DND-41 (cell line): ENCODE results near the gene LMX1B.

ENCODE experiments used
- ATAC-seq: fragments of 200-7000 bp; cut with Tn5 transposase; 3 replicates; pipeline ENCODE4 v1.9.1; 2021; ENCODE audit warnings: low read depth; ENCODE audit not compliant: insufficient read depth
- DNase-seq: peaks from one replicate; pipeline ENCODE4 v3.0.0-alpha.2; 2020
- H2AFZ ChIP-seq: 2 replicates; pipeline ENCODE4 v1.6.0; 2012; ENCODE audit warnings: low read depth, low read length
- H3K27ac ChIP-seq: 2 replicates; pipeline ENCODE4 v1.5.1; 2012; ENCODE audit warnings: low read length, inconsistent platforms
- H3K27me3 ChIP-seq: fragments of 200-600 bp; sonication (generic); 2 replicates; pipeline ENCODE4 v1.6.0; 2012; ENCODE audit warnings: low read length, mild to moderate bottlenecking, inconsistent platforms; ENCODE audit not compliant: insufficient read depth, poor library complexity
- H3K36me3 ChIP-seq: 2 replicates; pipeline ENCODE4 v1.5.1; 2012; ENCODE audit warnings: low read length, inconsistent platforms; ENCODE audit not compliant: insufficient read depth
- H3K4me1 ChIP-seq: 2 replicates; pipeline ENCODE4 v1.5.1; 2012; ENCODE audit warnings: mild to moderate bottlenecking, low read length; ENCODE audit not compliant: insufficient read depth
- H3K4me2 ChIP-seq: 2 replicates; pipeline ENCODE4 v1.6.0; 2012; ENCODE audit warnings: mild to moderate bottlenecking, moderate library complexity, low read length, inconsistent platforms; ENCODE audit not compliant: insufficient read depth
- H3K4me3 ChIP-seq, 2 experiments: fragments of 200-600 bp in 1 of 2; shearing (Covaris generic) in 1 of 2; 2 replicates each; pipeline ENCODE4 v1.5.1; 2012 to 2016; ENCODE audit warnings: inconsistent platforms in 2 of 2, low read length in 2 of 2, mild to moderate bottlenecking in 2 of 2, low read depth in 1 of 2, moderate library complexity in 1 of 2
- H3K79me2 ChIP-seq: 2 replicates; pipeline ENCODE4 v1.6.0; 2012; ENCODE audit warnings: low read length, inconsistent platforms; ENCODE audit not compliant: insufficient read depth
- H3K9ac ChIP-seq: 2 replicates; pipeline ENCODE4 v1.6.0; 2012; ENCODE audit warnings: low read depth, mild to moderate bottlenecking, inconsistent platforms, low read length, moderate library complexity
- H3K9me3 ChIP-seq: 2 replicates; pipeline ENCODE4 v1.5.1; 2012; ENCODE audit warnings: low read length, moderate library complexity, mild to moderate bottlenecking, inconsistent platforms; ENCODE audit not compliant: insufficient read depth, severe bottlenecking
- H4K20me1 ChIP-seq: 2 replicates; pipeline ENCODE4 v1.6.0; 2012; ENCODE audit warnings: low read length; ENCODE audit not compliant: insufficient read depth
- CTCF ChIP-seq: IDR thresholded peaks from 2 replicates; pipeline ENCODE4 v1.5.1; 2012; ENCODE audit warnings: borderline replicate concordance, low read length, moderate library complexity, mild to moderate bottlenecking; ENCODE audit not compliant: poor library complexity, severe bottlenecking; ENCODE audit errors: extremely low read depth
- EZH2 ChIP-seq: IDR thresholded peaks from 3 replicates; pipeline ENCODE4 v1.6.1; 2012; ENCODE audit warnings: borderline replicate concordance, low read depth, mild to moderate bottlenecking, moderate library complexity, low read length, inconsistent platforms; ENCODE audit not compliant: severe bottlenecking

Gene LMX1B

GRCh38 chr9:126612813-126613641 is 701 bp upstream of the LMX1B start:
- ATAC-seq (no peak), DNase-seq (no peak)
- H3K4me1 ChIP-seq, result no peaks in the 10 kb centered on the region
- no peaks in the 10 kb centered on the region for H4K20me1 ChIP-seq
- no peaks in the 10 kb centered on the region for H3K9me3 ChIP-seq
- H3K4me3 ChIP-seq, result no peak overlapping the region
- no peaks in the 10 kb centered on the region for H3K36me3 ChIP-seq
- TF ChIP-seq CTCF (no peak), EZH2 (no peak)
- no peak overlapping the region for H3K4me2 ChIP-seq
- H2AFZ ChIP-seq, result no peak overlapping the region
- H3K27ac ChIP-seq, result no peak overlapping the region
- no peak overlapping the region for H3K9ac ChIP-seq
- no peaks in the 10 kb centered on the region for H3K27me3 ChIP-seq
- H3K79me2 ChIP-seq, result no peaks in the 10 kb centered on the region

- no peaks in the 10 kb centered on the region for H3K9me3 ChIP-seq
- H3K4me3 ChIP-seq, result no peak overlapping the region
- H3K4me1 ChIP-seq, result no peaks in the 10 kb centered on the region
- no peak for ATAC-seq
- H3K9ac ChIP-seq, result no peak overlapping the region
- DNase-seq, result no peak
- H3K27me3 ChIP-seq, result no peaks in the 10 kb centered on the region
- no peaks in the 10 kb centered on the region for H3K36me3 ChIP-seq
- no peak overlapping the region for H3K27ac ChIP-seq
- H2AFZ ChIP-seq, result no peak overlapping the region
- H3K4me2 ChIP-seq, result no peak overlapping the region
- no peaks in the 10 kb centered on the region for H4K20me1 ChIP-seq
- H3K79me2 ChIP-seq, result no peaks in the 10 kb centered on the region
- TF ChIP-seq CTCF, result no peak
- no peak for TF ChIP-seq EZH2
These were observed 343 bp downstream of the LMX1B start for GRCh38 chr9:126614088-126614454.

GRCh38 chr9:126614455-126615244 is 922 bp downstream of the LMX1B start:
- H4K20me1 ChIP-seq, result no peaks in the 10 kb centered on the region
- no peak overlapping the region for H3K27ac ChIP-seq
- no peaks in the 10 kb centered on the region for H3K27me3 ChIP-seq
- no peak overlapping the region for H2AFZ ChIP-seq
- no peak for DNase-seq
- no peaks in the 10 kb centered on the region for H3K4me1 ChIP-seq
- H3K9ac ChIP-seq, result no peak overlapping the region
- H3K36me3 ChIP-seq, result no peaks in the 10 kb centered on the region
- H3K79me2 ChIP-seq, result no peaks in the 10 kb centered on the region
- H3K4me2 ChIP-seq, result no peak overlapping the region
- TF ChIP-seq EZH2, result no peak
- no peak for TF ChIP-seq CTCF
- H3K4me3 ChIP-seq, result no peak overlapping the region
- ATAC-seq, result no peak
- H3K9me3 ChIP-seq, result no peaks in the 10 kb centered on the region
